Spinal cord (tissue), 10 donors: Measurements from ENCODE around the gene NKX2-4. TPM values are rescaled to one million over a fixed set of nuclear protein-coding genes. Genes with fewer than 3 reads are reported as not detected.
A peak's percentile ranks its signal among the peaks of the same experiment; 100 is the strongest.
"Not testable (repeated sequence)": the region's sequence is repeated elsewhere in the genome, so short reads cannot be mapped to it uniquely, and the experiment has no call there.

Source experiments
- DNase-seq, 6 donors: peaks; one replicate each; pipeline versions ENCODE4 v3.0.0 to v3.0.0-alpha.2; 2013 to 2015; ENCODE audit warnings: low spot score in 6 of 6, low read depth in 4 of 6
- H3K27ac ChIP-seq: one replicate; pipeline ENCODE4 v1.5.1; 2013; ENCODE audit warnings: low read depth, low read length, control low read depth
- H3K27me3 ChIP-seq: one replicate; pipeline ENCODE4 v1.6.1; 2013; ENCODE audit warnings: low read length; ENCODE audit not compliant: control insufficient read depth, insufficient read depth
- H3K36me3 ChIP-seq: one replicate; pipeline ENCODE4 v1.6.1; 2013; ENCODE audit warnings: low read length; ENCODE audit not compliant: control insufficient read depth, insufficient read depth
- H3K4me1 ChIP-seq: one replicate; pipeline ENCODE4 v1.6.1; 2013; ENCODE audit warnings: low read length; ENCODE audit not compliant: control insufficient read depth, insufficient read depth
- H3K4me3 ChIP-seq: one replicate; pipeline ENCODE4 v1.5.1; 2013; ENCODE audit warnings: low read depth, low read length, control low read depth
- H3K9me3 ChIP-seq: one replicate; pipeline ENCODE4 v1.6.1; 2013; ENCODE audit warnings: low read length; ENCODE audit not compliant: control insufficient read depth, insufficient read depth
- WGBS: methylation state at CpG from one replicate; pipeline ENCODE4 v1.1.5; 2013; ENCODE audit warnings: missing lambda C conversion rate; ENCODE audit not compliant: insufficient coverage; 5-methylcytosine and 5-hydroxymethylcytosine counted together
- polyA plus RNA-seq, 2 donors: library from polyadenylated mRNA; unstranded; fragments of 120-200 nt; gene quantifications; one replicate each; pipeline ENCODE4 v1.2.1, GENCODE V29; 2013; ENCODE audit not compliant: insufficient read length in 2 of 2
- total RNA-seq, 2 donors: library from RNA; depleted of rRNA in 1 of 2; stranded (reverse); fragments of 120-200 nt in 1 of 2; fragments of >200 nt in 1 of 2; gene quantifications; one replicate each; pipeline versions ENCODE4 v1.2.3 to v1.2.4, GENCODE V29; 2013 to 2014
- donor health status: healthy.

Gene NKX2-4
- total and polyA plus RNA-seq, 4 donors = 0.11 TPM; not detected in 3

- Histone ChIP-seq H3K9me3 (no peaks in the 10 kb centered on the region), H3K4me1 (no peaks in the 10 kb centered on the region), H3K36me3 (peaks cover 3% of the 10 kb centered on the region), H3K27ac (no peak overlapping the region), H3K4me3 (no peak overlapping the region), H3K27me3 (no peaks in the 10 kb centered on the region)
- no peak for DNase-seq
- no CpG with 5 or more reads among the region's 1 CpG for WGBS
Observed at GRCh38 chr20:21371193-21371592, 26.1 kb downstream of the NKX2-4 start.

- Histone ChIP-seq H3K9me3 (no peaks in the 10 kb centered on the region), H3K4me3 (no peak overlapping the region), H3K27me3 (no peaks in the 10 kb centered on the region), H3K36me3 (peaks cover 6% of the 10 kb centered on the region), H3K4me1 (no peaks in the 10 kb centered on the region), H3K27ac (no peak overlapping the region)
- no peak for DNase-seq
- WGBS = 50% methylated on average over 2 of the region's 2 CpGs
Observed at GRCh38 chr20:21368791-21369190, 28.5 kb downstream of the NKX2-4 start.

GRCh38 chr20:21366273-21366672 is 31.1 kb downstream of the NKX2-4 start:
- H3K36me3 ChIP-seq, DNase-seq, H3K27ac ChIP-seq, H3K4me1 ChIP-seq, H3K4me3 ChIP-seq, H3K9me3 ChIP-seq, H3K27me3 ChIP-seq: not testable (repeated sequence)
- 94% methylated on average over 3 of the region's 9 CpGs for WGBS

DNA sequence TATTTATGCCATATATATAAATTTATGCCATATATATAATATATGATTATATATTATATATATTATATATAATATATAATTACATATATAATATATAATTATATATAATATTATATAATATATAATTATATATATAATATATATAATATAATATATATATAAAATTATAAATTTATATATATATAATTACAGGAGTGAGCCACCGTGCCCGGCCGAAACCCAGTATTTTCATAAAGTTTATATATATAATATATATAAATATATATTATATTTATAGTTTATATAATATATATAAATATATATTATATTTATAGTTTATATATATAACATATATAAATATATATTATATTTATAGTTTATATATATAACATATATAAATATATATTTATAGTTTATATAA is 31.6 kb downstream of the NKX2-4 start:
- H3K36me3 ChIP-seq = peaks cover 6% of the 10 kb centered on the region
- no peaks in the 10 kb centered on the region for H3K27me3 ChIP-seq
- WGBS = no CpG with 5 or more reads among the region's 3 CpGs
- DNase-seq = no peak
- no peaks in the 10 kb centered on the region for H3K4me1 ChIP-seq
- no peak overlapping the region for H3K27ac ChIP-seq
- H3K9me3 ChIP-seq = no peaks in the 10 kb centered on the region
- no peak overlapping the region for H3K4me3 ChIP-seq

DNA sequence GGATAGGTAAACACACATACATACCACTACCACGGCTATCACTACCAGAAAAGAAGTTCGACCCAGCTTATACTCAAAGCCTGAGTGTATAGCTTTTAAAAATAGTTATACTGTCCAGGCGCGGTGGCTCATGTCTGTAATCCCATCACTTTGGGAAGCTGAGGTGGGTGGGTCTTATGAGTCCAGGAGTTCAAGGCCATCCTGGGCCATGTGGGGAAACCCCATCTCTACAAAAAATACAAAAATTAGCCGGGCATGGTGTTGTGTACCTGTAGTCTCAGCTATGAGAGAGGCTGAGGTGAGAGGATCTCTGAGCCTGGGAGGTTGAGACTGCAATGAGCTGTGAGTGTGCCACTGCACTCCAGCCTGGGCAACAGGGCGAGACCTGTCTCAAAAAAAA is 32.9 kb downstream of the NKX2-4 start:
- no peaks in the 10 kb centered on the region for H3K9me3 ChIP-seq
- no peaks in the 10 kb centered on the region for H3K27me3 ChIP-seq
- H3K4me1 ChIP-seq = no peaks in the 10 kb centered on the region
- no peak for DNase-seq
- H3K27ac ChIP-seq = no peak overlapping the region
- H3K4me3 ChIP-seq = no peak overlapping the region
- WGBS = 100% methylated on average over 1 of the region's 6 CpGs
- H3K36me3 ChIP-seq = peaks cover 6% of the 10 kb centered on the region

- DNase-seq = no peak
- H3K36me3 ChIP-seq = peaks cover 9% of the 10 kb centered on the region
- H3K9me3 ChIP-seq = no peaks in the 10 kb centered on the region
- H3K4me1 ChIP-seq = no peaks in the 10 kb centered on the region
- no CpG with 5 or more reads among the region's 2 CpGs for WGBS
- H3K4me3 ChIP-seq = no peak overlapping the region
- no peaks in the 10 kb centered on the region for H3K27me3 ChIP-seq
- no peak overlapping the region for H3K27ac ChIP-seq
Observed at GRCh38 chr20:21361266-21361665, 36.1 kb downstream of the NKX2-4 start.

GRCh38 chr20:21360705-21361104 is 36.6 kb downstream of the NKX2-4 start:
- DNase-seq = no peak
- H3K36me3 ChIP-seq = peaks cover 7% of the 10 kb centered on the region
- no peak overlapping the region for H3K4me3 ChIP-seq
- no peaks in the 10 kb centered on the region for H3K27me3 ChIP-seq
- H3K9me3 ChIP-seq = no peaks in the 10 kb centered on the region
- no CpG with 5 or more reads among the region's 1 CpG for WGBS
- H3K27ac ChIP-seq = no peak overlapping the region
- H3K4me1 ChIP-seq = no peaks in the 10 kb centered on the region

DNA sequence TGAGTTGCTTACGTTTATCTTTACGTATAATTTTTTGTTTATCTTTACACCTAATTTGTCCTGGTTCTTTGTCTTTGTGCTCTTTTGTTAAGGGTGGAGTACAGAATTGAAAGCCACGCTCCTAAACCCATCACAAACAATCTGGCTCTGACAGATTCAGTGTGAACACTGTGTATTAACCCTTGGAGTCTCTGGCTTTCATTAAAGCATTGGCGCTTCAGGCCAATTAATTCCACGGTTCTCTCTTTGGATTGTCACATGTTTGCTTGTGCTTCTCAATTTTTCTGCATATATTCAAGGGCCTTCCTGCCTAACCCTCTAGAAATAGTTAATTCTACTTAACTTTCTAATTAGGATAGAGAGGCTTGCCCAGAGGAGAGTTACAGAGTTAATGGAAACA is 38.6 kb downstream of the NKX2-4 start:
- no CpG with 5 or more reads among the region's 5 CpGs for WGBS
- no peak overlapping the region for H3K4me3 ChIP-seq
- no peaks in the 10 kb centered on the region for H3K9me3 ChIP-seq
- H3K36me3 ChIP-seq = peaks cover 4% of the 10 kb centered on the region
- H3K4me1 ChIP-seq = no peaks in the 10 kb centered on the region
- DNase-seq = peak in 1 of 6 donors; percentile 17
- no peaks in the 10 kb centered on the region for H3K27me3 ChIP-seq
- no peak overlapping the region for H3K27ac ChIP-seq

DNA sequence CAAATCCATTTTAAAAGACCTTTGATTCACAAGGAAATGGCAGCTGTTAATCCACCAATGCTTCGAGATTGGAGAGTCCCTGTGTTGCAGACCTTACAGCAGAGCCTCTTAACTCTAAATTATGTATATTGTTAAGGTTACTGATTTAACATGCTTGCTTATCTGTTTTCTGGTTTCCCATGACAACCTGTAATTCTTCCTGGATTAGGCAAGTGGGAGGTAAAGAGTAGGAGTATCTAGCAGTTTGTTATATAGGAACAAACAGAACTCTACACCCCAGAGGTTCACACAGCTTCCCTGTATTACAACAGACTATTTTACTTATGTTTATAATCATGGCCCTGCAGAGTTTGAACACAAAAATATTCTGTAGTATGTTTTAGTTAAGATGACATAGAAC is 39.5 kb downstream of the NKX2-4 start:
- H3K27me3 ChIP-seq = no peaks in the 10 kb centered on the region
- WGBS = no CpG with 5 or more reads among the region's 1 CpG
- no peak overlapping the region for H3K4me3 ChIP-seq
- H3K9me3 ChIP-seq = no peaks in the 10 kb centered on the region
- H3K4me1 ChIP-seq = no peaks in the 10 kb centered on the region
- no peak for DNase-seq
- peaks cover 4% of the 10 kb centered on the region for H3K36me3 ChIP-seq
- no peak overlapping the region for H3K27ac ChIP-seq

DNA sequence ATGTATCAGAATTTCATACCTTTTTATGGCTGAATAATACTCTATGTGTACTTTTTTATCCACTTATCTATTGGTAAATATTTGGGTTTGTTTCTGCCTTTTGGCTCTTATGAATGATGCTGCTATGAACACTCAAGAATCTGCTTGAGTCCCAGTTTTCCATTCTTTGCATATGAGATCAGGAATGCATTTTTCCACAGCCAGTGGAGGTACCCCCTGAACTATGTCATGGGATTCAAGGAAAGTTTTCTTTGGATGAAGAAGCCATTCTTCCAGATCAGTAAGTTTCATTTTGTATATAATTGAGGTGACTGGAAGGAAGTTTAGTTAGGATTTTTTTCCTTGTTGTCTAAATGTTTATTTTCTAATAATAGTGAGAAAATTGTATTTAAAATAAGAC is 40.9 kb downstream of the NKX2-4 start:
- Histone ChIP-seq H3K27ac (no peak overlapping the region), H3K9me3 (no peaks in the 10 kb centered on the region), H3K36me3 (peaks cover 7% of the 10 kb centered on the region), H3K4me1 (no peaks in the 10 kb centered on the region), H3K4me3 (no peak overlapping the region), H3K27me3 (no peaks in the 10 kb centered on the region)
- no peak for DNase-seq
